Measurements from ENCODE around the gene MEFV. TPM values are rescaled to one million over a fixed set of nuclear protein-coding genes. Genes with fewer than 3 reads are reported as not detected.
"Not testable (repeated sequence)": the region's sequence is repeated elsewhere in the genome, so short reads cannot be mapped to it uniquely, and the experiment has no call there.

The MEFV gene
- total RNA-seq, 1 donor from 2014 or later, result 0.78 TPM

DNA sequence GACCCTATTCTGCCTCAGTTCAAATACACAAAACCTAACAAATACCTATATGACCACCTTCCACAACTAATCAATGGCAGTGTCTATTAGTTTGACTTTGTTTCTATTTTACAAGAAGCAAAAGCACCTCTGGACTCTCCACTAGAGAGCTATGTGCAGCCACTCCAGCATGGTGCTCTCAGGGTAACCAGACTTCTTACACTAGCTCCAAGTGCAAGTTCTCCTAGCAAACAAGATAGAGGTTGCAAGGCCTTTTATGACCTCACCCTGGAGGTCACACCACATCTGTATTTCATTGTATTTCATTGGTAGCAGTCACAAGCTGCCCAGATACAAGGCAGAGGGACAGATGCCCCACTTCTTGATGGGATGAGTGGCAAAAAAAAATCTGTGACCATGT, 18.5 kb upstream of the MEFV start:
- DNase-seq, result no peak
- no peak for ATAC-seq (ENCODE audit: poor library complexity)
- intact Hi-C loops (cut with DNase I), result no loop called here

- intact Hi-C loops (cut with DNase I), result no loop called here
- no peak for ATAC-seq (ENCODE audit: poor library complexity)
- DNase-seq, result no peak
Observed at GRCh38 chr16:3274490-3274889, 18.1 kb upstream of the MEFV start.

GRCh38 chr16:3271281-3271680, 14.8 kb upstream of the MEFV start:
- intact Hi-C loops (cut with DNase I); ATAC-seq (ENCODE audit: poor library complexity); DNase-seq: not testable (repeated sequence)

DNA sequence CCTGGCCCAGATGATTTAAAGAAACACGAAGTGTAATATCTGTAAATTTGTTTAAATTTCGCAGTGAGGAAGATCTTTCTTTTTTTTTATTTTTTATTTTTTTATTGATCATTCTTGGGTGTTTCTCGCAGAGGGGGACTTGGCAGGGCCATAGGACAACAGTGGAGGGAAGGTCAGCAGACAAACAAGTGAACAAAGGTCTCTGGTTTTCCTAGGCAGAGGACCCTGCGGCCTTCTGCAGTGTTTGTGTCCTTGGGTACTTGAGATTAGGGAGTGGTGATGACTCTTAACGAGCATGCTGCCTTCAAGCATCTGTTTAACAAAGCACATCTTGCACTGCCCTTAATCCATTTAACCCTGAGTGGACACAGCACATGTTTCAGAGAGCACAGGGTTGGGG, 14.3 kb upstream of the MEFV start:
- ATAC-seq (ENCODE audit: poor library complexity); intact Hi-C loops (cut with DNase I); DNase-seq: not testable (repeated sequence)

GRCh38 chr16:3268294-3268693, 11.9 kb upstream of the MEFV start:
- DNase-seq, result no peak
- intact Hi-C loops (cut with DNase I), result no loop called here

DNA sequence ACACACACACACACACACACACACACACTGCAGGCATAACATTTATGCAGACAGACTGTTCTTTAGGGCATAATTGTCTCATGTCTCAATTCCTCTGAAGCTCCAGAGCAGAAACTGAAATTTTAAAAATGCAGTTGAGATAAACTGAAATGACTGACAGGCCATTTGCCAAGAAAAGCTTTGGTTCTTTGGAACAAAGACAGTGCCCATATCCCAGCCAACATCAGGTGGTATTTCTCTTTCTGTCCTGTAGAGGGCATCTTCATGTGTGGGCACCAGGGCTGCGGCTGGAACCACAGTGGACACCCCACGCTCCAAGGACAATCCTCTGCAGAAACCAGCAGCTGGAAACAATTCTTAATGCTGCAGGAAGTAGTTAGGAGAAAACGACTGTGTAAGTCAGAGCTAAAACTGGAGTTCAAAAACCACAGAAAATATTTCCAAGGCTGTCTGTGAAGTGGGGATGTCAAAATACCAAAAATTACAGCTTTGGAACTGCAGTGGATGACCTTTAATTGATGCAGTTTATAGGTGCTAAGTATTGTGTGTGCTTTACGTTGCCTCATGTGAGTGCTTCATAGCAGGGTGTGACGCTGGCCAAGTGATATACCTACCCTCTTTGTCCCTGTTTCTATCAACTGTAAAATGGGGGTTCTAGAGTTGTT, 10.6 kb upstream of the MEFV start:
- DNase-seq, result no peak
- intact Hi-C loops (cut with DNase I), result no loop called here
- ATAC-seq (ENCODE audit: poor library complexity), result no peak

More at GRCh38 chr16:3268294-3268693, 11.9 kb upstream of the MEFV start:
- ATAC-seq (ENCODE audit: poor library complexity), result no peak

GRCh38 chr16:3264137-3265036, 8.0 kb upstream of the MEFV start:
- ATAC-seq (ENCODE audit: poor library complexity) (peak; percentile 96), DNase-seq (peak; percentile 98)
- intact Hi-C loops (cut with DNase I), result loop anchor here (2.0 to 5.0 kb wide), 2 partner anchors 40 to 193 kb away; partner anchors contain the start of genes TIGD7 and ZNF75A

- ATAC-seq (ENCODE audit: poor library complexity), result no peak
- no peak for DNase-seq
- intact Hi-C loops (cut with DNase I), result loop anchor here (5.0 kb wide), 1 partner anchor 195 kb away; no protein-coding TSS in a partner anchor
Observed at GRCh38 chr16:3262517-3262916, 6.1 kb upstream of the MEFV start.

DNA sequence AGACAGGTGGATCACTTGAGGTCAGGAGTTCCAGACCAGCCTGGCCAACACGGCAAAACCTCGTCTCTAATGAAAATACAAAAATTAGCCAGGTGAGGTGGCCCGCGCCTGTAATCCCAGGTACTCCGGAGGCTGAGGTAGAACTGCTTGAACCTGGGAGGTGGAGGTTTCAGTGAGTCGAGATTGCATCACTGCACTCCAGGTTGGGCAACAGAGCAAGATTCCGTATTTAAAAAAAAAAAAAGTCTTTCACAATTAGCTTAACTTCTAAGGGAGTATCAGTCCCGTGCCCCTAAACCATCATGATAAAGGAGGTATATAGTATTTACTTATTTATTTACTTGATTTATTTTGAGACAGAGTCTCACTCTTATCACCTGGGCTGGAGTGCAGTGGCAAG, 3.4 kb upstream of the MEFV start:
- no peak for ATAC-seq (ENCODE audit: poor library complexity)
- intact Hi-C loops (cut with DNase I), result loop anchor here (5.0 kb wide), 1 partner anchor 197 kb away; no protein-coding TSS in a partner anchor
- DNase-seq, result no peak

GRCh38 chr16:3256866-3257465, 533 bp upstream of the MEFV start:
- intact Hi-C loops (cut with DNase I), result no loop called here
- DNase-seq (no peak), ATAC-seq (ENCODE audit: poor library complexity) (no peak)

DNA sequence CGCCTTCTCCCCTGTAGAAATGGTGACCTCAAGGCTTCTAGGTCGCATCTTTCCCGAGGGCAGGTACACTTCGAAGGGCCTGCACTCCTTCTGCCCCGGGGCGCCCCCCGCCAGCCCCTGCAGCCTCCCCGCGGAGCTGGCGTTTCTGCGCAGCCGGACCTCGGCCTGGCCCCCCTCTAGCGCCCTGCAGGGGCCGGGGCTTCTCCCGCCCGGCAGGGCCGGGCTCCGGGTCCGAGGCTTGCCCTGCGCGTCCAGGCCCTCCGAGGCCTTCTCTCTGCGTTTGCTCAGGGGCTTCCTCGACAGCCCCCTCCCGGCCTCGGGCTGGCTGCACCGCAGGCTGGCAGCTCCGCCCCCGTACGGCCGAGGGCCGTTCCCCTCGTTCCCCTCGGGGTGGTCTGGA, 2.1 kb downstream of the MEFV start:
- intact Hi-C loops (cut with DNase I), result no loop called here
- DNase-seq, result no peak

DNA sequence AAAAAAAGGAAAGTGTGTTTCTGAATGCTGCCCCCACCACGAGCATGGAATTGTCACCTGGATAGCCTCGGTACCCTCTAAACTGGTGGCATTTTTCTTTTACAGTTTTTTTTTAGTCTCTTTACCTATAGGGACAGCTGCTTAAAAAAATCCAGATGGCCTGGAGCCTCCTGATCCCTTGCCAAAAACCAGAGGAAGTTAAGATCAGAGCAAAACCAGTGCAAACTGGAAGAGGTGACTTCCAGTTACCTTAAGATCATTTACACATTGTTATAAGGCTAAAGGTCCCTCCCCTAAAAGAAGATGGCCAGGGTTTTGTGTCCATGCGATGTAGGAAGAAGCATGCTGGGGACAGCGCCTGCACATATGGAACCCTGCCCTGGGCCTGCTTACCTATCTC, 3.5 kb downstream of the MEFV start:
- no peak for DNase-seq
- intact Hi-C loops (cut with DNase I), result no loop called here

More for the DNA sequence above, 2.1 kb downstream of the MEFV start:
- no peak for ATAC-seq (ENCODE audit: poor library complexity)

GRCh38 chr16:3249451-3249850, 7.0 kb downstream of the MEFV start:
- DNase-seq (no peak), ATAC-seq (ENCODE audit: poor library complexity) (no peak)
- intact Hi-C loops (cut with DNase I), result no loop called here

More for the DNA sequence above, 3.5 kb downstream of the MEFV start:
- no peak for ATAC-seq (ENCODE audit: poor library complexity)

DNA sequence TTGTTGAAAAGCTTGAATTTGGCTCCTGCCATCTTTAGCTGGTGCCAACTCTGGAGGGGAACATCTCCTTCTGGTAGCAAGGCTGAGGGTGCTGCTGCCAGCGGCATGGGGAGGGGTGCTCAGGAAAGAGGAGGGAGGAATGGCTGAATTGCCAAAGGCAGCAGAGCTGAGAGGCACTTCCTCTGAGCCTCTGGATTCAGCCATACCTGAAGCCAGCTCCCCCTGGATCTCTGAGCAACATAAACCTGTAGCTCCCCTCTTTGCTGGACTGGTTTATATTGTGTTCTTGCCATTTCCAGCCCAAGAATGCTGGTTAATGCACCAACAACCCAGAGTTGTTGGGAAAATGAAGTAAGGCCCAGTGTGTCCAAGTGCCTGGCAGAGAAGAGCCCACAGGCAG, 7.4 kb downstream of the MEFV start:
- DNase-seq (no peak), ATAC-seq (ENCODE audit: poor library complexity) (no peak)
- intact Hi-C loops (cut with DNase I), result no loop called here

DNA sequence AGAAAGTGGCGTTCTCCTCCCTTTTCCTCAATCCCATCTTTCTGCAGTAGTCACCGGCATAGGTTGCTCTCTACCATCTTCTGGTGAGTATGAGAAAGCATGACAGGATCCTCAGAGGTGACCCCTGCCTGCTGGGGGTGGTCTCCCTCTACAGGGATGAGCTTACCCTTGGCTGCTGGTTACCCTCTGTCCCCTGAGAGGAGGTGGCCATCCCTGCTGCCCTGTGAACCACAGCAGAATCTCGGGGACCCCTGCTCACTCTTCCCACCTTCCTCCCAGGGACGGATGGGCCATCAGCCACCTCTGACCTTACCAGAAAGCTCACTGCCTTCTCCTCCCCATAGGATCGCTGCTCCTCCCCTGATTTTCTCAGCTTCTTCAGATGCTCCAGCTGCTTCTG, 7.8 kb downstream of the MEFV start:
- DNase-seq (no peak), ATAC-seq (ENCODE audit: poor library complexity) (no peak)
- intact Hi-C loops (cut with DNase I), result no loop called here

DNA sequence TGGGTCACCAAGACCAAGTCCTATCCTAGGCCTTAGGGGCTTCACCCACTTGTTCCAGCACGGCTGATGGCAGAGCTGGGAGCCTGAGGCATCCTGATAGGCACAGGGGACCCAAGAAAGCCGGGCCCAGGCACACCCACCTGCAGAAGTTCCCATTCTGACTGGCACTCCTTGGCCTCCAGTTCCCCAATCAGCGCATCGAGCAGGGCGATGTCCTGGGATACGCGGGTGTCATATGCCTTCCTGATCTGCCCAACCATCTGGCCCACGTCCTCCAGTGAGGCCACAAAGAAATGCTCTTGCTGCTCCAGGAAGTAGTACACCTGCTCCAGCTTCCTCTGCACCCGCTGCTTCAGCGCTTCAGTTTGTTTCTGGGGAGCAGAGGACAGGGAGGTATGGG, 9.6 kb downstream of the MEFV start:
- no peak for ATAC-seq (ENCODE audit: poor library complexity)
- DNase-seq, result no peak
- intact Hi-C loops (cut with DNase I), result no loop called here

DNA sequence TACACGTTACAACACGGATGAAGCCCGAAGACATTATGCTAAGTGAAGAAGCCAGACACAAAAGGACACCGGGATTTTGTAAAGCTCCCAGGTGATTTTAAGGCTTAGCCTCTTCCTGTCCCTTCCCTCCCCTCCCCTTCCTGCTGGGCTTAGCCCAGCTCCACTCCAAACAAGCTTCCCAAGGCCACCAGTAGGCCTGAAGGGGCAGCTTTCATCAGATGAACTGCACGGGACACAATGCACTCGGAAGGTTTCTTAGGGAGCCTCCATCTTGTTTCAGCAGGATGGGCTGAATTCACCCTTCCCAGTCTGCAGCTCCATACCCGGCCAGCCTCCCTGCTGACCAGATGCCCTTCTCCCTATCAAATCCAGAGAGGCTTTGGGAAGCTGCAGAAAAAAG, 10.4 kb downstream of the MEFV start:
- ATAC-seq (ENCODE audit: poor library complexity), result no peak
- DNase-seq, result no peak
- intact Hi-C loops (cut with DNase I), result no loop called here

DNA sequence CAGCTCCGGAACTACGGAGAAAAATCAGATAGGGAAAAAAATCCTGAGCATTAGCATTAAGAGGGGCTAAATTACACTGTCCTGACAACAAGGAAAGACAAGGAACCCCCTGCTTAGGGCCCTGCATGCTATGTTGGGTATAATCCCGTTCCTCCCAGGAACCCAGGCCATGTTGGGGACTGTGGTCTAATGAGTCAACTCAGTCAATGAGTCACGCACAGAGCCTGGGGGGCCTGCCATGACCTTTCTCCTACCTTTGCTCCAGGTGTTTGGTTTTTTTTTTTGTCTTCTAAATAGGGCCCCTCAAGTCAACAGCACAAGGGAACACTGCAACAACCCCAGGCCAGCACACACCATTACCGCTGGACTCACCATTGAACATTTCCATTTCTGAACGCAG, 12.6 kb downstream of the MEFV start:
- ATAC-seq (ENCODE audit: poor library complexity) (no peak), DNase-seq (no peak)
- intact Hi-C loops (cut with DNase I), result no loop called here

DNA sequence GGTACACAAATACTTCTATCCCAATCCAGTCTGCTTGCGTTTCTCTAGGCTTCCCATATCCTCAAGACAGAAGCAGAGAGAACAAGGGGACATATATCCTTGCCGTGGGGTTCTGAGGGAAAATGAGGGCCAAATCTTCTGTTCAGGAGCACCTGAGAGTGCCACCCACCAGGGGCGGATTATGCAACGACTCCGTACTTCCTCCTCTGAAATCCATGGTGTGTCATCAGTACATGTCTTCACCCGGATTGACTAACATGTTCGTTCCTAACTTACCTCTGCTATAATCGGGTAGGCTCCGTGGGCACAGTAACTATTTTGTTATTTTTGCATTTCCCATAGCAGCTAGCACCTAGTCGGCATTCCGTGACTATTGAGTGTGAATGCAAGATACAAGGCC, 13.7 kb downstream of the MEFV start:
- no peak for ATAC-seq (ENCODE audit: poor library complexity)
- intact Hi-C loops (cut with DNase I), result no loop called here
- no peak for DNase-seq
